ENCODE data around the gene GPR155. TPM values are rescaled to one million over a fixed set of nuclear protein-coding genes. Genes with fewer than 3 reads are reported as not detected.
"Not testable (repeated sequence)": the region's sequence is repeated elsewhere in the genome, so short reads cannot be mapped to it uniquely, and the experiment has no call there.

GPR155 gene
- total RNA-seq, 1 donor from 2014 or later, result 5.2 TPM

DNA sequence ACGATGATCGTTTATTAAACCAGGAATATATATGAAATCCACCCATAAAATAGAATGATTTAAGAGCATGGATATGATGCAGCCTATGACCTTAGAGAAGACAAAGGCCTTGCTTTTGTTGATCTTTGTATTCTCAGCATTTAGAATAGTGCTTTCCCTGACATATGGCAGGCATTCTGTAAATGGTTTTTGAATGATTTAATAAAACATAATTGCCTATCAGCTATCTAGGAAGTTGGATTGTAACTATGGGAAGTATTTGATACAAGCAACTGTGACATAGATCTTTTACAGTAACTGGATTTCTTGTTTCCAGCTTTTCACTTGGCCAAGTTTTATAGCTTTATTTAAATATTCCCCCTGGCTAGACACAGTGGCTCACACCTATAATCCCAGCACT, 5.1 kb upstream of the GPR155 start:
- DNase-seq (ENCODE audit: extremely low spot score, unreplicated experiment), result no peak
- H3K4me3 Mint-ChIP-seq (ENCODE audit: unreplicated experiment), result no peak overlapping the region
- H3K9me3 Mint-ChIP-seq (ENCODE audit: unreplicated experiment), result no peaks in the 10 kb centered on the region
- peaks cover 17% of the 10 kb centered on the region for H3K27me3 Mint-ChIP-seq (ENCODE audit: unreplicated experiment)
- TF ChIP-seq, protein P1, sequence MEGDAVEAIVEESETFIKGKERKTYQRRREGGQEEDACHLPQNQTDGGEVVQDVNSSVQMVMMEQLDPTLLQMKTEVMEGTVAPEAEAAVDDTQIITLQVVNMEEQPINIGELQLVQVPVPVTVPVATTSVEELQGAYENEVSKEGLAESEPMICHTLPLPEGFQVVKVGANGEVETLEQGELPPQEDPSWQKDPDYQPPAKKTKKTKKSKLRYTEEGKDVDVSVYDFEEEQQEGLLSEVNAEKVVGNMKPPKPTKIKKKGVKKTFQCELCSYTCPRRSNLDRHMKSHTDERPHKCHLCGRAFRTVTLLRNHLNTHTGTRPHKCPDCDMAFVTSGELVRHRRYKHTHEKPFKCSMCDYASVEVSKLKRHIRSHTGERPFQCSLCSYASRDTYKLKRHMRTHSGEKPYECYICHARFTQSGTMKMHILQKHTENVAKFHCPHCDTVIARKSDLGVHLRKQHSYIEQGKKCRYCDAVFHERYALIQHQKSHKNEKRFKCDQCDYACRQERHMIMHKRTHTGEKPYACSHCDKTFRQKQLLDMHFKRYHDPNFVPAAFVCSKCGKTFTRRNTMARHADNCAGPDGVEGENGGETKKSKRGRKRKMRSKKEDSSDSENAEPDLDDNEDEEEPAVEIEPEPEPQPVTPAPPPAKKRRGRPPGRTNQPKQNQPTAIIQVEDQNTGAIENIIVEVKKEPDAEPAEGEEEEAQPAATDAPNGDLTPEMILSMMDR (IDR thresholded peaks at IDR 0.05), result no peak
- no peaks in the 10 kb centered on the region for H3K4me1 Mint-ChIP-seq (ENCODE audit: unreplicated experiment)
- H3K36me3 Mint-ChIP-seq (ENCODE audit: unreplicated experiment), result no peaks in the 10 kb centered on the region
- H3K27ac Mint-ChIP-seq (ENCODE audit: unreplicated experiment), result no peak overlapping the region

GRCh38 chr2:174490051-174490450, 3.2 kb upstream of the GPR155 start:
- peaks cover 14% of the 10 kb centered on the region for H3K27me3 Mint-ChIP-seq (ENCODE audit: unreplicated experiment)
- H3K27ac Mint-ChIP-seq (ENCODE audit: unreplicated experiment), result no peak overlapping the region
- no peaks in the 10 kb centered on the region for H3K36me3 Mint-ChIP-seq (ENCODE audit: unreplicated experiment)
- DNase-seq (ENCODE audit: extremely low spot score, unreplicated experiment), result no peak
- TF ChIP-seq, protein P1 (IDR thresholded peaks at IDR 0.05), result no peak
- no peaks in the 10 kb centered on the region for H3K9me3 Mint-ChIP-seq (ENCODE audit: unreplicated experiment)
- peaks cover 10% of the 10 kb centered on the region for H3K4me1 Mint-ChIP-seq (ENCODE audit: unreplicated experiment)
- H3K4me3 Mint-ChIP-seq (ENCODE audit: unreplicated experiment), result no peak overlapping the region

DNA sequence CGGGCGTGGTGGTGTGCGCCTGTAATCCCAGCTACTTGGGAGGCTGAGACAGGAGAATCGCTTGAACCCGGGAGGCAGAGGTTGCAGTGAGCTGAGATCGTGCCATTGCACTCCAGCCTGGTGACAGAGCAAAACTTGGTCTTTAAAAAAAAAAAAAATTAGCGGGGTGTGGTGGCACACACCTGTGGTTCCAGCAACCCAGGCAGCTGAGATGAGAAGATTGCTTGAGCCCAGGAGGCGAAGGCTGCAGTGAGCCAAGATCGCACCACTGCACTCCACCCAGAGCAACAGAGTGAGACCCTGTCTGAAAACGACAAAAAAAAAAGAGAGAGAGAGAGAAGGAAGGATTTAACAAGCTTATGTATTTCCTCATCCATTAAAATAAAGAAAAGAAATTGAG, 2.7 kb upstream of the GPR155 start:
- H3K36me3 Mint-ChIP-seq (ENCODE audit: unreplicated experiment); H3K4me3 Mint-ChIP-seq (ENCODE audit: unreplicated experiment); H3K27ac Mint-ChIP-seq (ENCODE audit: unreplicated experiment); DNase-seq (ENCODE audit: extremely low spot score, unreplicated experiment); H3K9me3 Mint-ChIP-seq (ENCODE audit: unreplicated experiment): not testable (repeated sequence)
- Mint-ChIP-seq H3K4me1 (ENCODE audit: unreplicated experiment) (peaks cover 10% of the 10 kb centered on the region), H3K27me3 (ENCODE audit: unreplicated experiment) (peaks cover 14% of the 10 kb centered on the region)

DNA sequence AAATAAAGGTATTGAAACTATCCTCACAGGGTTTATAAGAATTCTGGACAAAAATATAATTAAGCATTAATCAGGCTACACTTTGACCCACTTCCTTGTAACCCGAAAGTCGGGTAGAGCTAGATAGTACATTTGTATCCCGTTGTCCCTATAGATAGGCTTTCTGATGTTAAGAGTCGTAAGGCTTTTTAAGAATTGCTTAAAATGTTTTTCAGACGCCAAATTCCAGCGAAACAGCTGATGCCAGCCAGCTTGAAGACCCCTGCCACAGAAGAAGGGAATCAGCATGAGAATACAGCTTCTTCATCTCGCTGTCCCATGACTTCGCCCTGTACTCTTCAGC, 962 bp upstream of the GPR155 start:
- peak overlapping the region; percentile 10 for H3K27ac Mint-ChIP-seq (ENCODE audit: unreplicated experiment)
- no peak for DNase-seq (ENCODE audit: extremely low spot score, unreplicated experiment)
- H3K27me3 Mint-ChIP-seq (ENCODE audit: unreplicated experiment), result peaks cover 14% of the 10 kb centered on the region
- H3K4me3 Mint-ChIP-seq (ENCODE audit: unreplicated experiment), result peak overlapping the region; percentile 89
- H3K4me1 Mint-ChIP-seq (ENCODE audit: unreplicated experiment), result peaks cover 10% of the 10 kb centered on the region
- TF ChIP-seq, protein P1 (IDR thresholded peaks at IDR 0.05), result no peak
- no peaks in the 10 kb centered on the region for H3K36me3 Mint-ChIP-seq (ENCODE audit: unreplicated experiment)
- H3K9me3 Mint-ChIP-seq (ENCODE audit: unreplicated experiment), result no peaks in the 10 kb centered on the region

DNA sequence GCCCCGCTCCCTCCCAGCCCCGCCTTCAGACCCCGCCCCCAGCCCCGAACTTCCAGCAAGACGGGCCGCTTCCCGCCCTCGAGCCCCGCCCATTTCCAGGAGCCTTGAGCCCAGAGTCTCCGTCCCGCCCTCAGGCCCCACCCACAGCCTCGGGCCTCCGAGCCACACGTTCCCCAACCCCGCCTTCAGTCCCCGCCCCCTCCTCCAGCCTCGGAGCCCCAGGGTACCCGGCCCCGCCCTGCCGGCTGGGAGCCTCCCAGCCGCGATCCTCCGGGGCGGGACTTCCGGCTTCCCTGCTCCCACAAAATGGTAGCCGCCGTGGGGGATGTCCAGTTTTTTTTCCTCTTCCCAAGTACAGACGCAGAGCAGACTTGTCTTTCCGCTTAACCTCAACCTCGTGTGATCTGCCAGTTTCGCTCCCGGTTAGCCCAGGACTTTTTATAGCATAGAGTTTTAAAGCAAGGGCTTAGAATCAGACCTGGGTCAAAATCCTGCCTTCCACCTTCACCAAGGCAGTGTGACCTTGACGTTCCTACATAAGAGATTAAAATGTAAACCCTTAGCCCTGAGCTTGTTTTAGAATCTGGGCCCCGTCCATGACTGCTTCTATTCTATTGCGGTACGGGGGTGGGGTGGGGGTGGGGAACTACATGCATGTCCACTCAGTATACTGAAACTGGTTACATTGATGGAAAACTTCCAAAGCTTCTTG, 435 bp upstream of the GPR155 start:
- Mint-ChIP-seq H3K36me3 (ENCODE audit: unreplicated experiment) (no peaks in the 10 kb centered on the region), H3K4me3 (ENCODE audit: unreplicated experiment) (peak overlapping the region; percentile 89), H3K4me1 (ENCODE audit: unreplicated experiment) (peaks cover 10% of the 10 kb centered on the region), H3K27ac (ENCODE audit: unreplicated experiment) (peak overlapping the region; percentile 95), H3K9me3 (ENCODE audit: unreplicated experiment) (no peaks in the 10 kb centered on the region), H3K27me3 (ENCODE audit: unreplicated experiment) (peaks cover 14% of the 10 kb centered on the region)
- TF ChIP-seq, protein P1 (IDR thresholded peaks at IDR 0.05), result no peak
- peak; percentile 99 for DNase-seq (ENCODE audit: extremely low spot score, unreplicated experiment)

Data from osteocyte (in vitro differentiated cells).